ENCODE measurements around the gene ABCC6. TPM values are rescaled to one million over a fixed set of nuclear protein-coding genes. Genes with fewer than 3 reads are reported as not detected.

ABCC6 gene
- total and polyA plus RNA-seq, 2 donors (not counting 3 experiments of a cell fraction or from before 2014, with no cell fraction given): 0.07 to 0.84 TPM

DNA sequence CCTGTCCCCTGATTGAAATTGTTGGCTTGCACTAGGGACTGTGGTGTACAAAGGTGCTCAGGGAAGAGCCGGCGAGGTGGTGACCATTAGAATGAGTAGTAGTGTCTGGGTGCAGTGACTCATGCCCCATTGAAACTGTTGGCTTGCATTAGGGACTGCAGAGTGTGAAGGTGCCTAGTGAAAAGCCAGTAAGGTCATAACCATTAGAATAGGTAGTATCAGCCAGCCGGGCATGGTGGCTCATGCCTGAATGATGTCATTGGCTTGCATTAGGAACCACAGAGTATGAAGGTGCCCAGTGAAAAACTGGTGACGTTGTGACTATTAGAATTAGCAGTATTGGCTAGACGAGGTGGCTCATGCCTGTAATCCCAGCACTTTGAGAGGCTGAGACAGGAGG is 78.9 kb downstream of the ABCC6 start:
- Histone ChIP-seq H3K27ac (ENCODE audit: insufficient read depth, low read depth, low read length) (no peak overlapping the region), H3K79me2 (ENCODE audit: control insufficient read depth, insufficient read depth, low read length) (no peaks in the 10 kb centered on the region), H3K36me3 (ENCODE audit: control insufficient read depth in 2 of 2, extremely low read depth in 1 of 2, insufficient read depth in 2 of 2, low read length in 2 of 2) (peaks cover 7 to 20% of the 10 kb centered on the region in 2 experiments), H3K4me2 (ENCODE audit: insufficient read depth, low read length) (no peak overlapping the region), H2AFZ (ENCODE audit: low read depth, low read length) (no peak overlapping the region), H3K27me3 (ENCODE audit: control insufficient read depth in 2 of 2, insufficient read depth in 2 of 2, low read length in 2 of 2) (no peaks in the 10 kb centered on the region), H3K4me3 (replicated peaks in 1 of 3; ENCODE audit: insufficient read depth in 1 of 3, low read depth in 1 of 3, low read length in 3 of 3) (no peak overlapping the region), H3K9me3 (replicated peaks; ENCODE audit: control insufficient read depth, insufficient read depth, low read length) (no peaks in the 10 kb centered on the region), H3K4me1 (ENCODE audit: control insufficient read depth, extremely low read depth, insufficient read depth, low read length) (no peaks in the 10 kb centered on the region), H4K20me1 (replicated peaks; ENCODE audit: control insufficient read depth, extremely low read depth, insufficient read depth, low read length) (no peaks in the 10 kb centered on the region), H3K9me1 (replicated peaks; ENCODE audit: control insufficient read depth, extremely low read depth, insufficient read depth, low read length) (no peaks in the 10 kb centered on the region), H3K9ac (replicated peaks; ENCODE audit: extremely low read depth, insufficient read depth, low read length) (no peak overlapping the region)
- dilution Hi-C loops (cut with MboI; ENCODE audit: extremely low pct_ligation_motif_present, low sequenced_read_pairs) (no loop called here), intact Hi-C loops (cut with micrococcal nuclease) (no loop called here)
- DNase-seq (ENCODE audit: low read depth, low spot score) (no peak), FAIRE-seq (no peak)
- BruUV-seq (replicated peaks): no TSS peak
- no peak for TF ChIP-seq FOS (IDR thresholded peaks at IDR 0.05; ENCODE audit: borderline replicate concordance, insufficient read depth, low read length)
- no peak for TF ChIP-seq JUN (IDR thresholded peaks at IDR 0.05; ENCODE audit: borderline replicate concordance, insufficient read depth, insufficient read length, low read depth)
- ChIA-PET CTCF (no interaction called here), POLR2A (no interaction called here)

DNA sequence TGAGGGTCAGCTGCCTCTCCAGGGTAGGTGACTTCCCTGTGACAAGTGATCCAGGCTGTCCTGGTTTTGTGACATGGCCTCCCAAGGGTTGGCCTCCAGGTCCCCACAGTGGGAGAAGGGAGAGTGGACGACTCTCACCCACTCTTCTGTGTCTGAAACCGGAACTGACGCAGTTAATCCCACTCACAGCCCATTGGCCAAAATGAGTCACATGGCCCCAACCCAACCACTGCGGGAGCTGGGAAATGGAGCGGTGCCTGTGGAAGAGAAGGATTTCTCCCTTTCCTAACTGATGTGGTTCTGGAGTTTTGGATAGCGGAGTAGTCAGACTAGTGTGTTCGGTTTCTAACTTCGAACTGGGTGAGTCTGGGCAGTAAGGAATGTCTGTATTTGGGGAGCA is 79.4 kb downstream of the ABCC6 start:
- DNase-seq (ENCODE audit: low read depth, low spot score): no peak
- Histone ChIP-seq H3K27me3 (ENCODE audit: control insufficient read depth in 2 of 2, insufficient read depth in 2 of 2, low read length in 2 of 2) (no peaks in the 10 kb centered on the region), H3K36me3 (ENCODE audit: control insufficient read depth in 2 of 2, extremely low read depth in 1 of 2, insufficient read depth in 2 of 2, low read length in 2 of 2) (peaks cover 7 to 23% of the 10 kb centered on the region in 2 experiments), H4K20me1 (replicated peaks; ENCODE audit: control insufficient read depth, extremely low read depth, insufficient read depth, low read length) (no peaks in the 10 kb centered on the region), H3K79me2 (ENCODE audit: control insufficient read depth, insufficient read depth, low read length) (no peaks in the 10 kb centered on the region), H3K4me3 (replicated peaks in 1 of 3; ENCODE audit: insufficient read depth in 1 of 3, low read depth in 1 of 3, low read length in 3 of 3) (no peak overlapping the region), H3K9ac (replicated peaks; ENCODE audit: extremely low read depth, insufficient read depth, low read length) (no peak overlapping the region), H3K4me2 (ENCODE audit: insufficient read depth, low read length) (no peak overlapping the region), H2AFZ (ENCODE audit: low read depth, low read length) (no peak overlapping the region), H3K9me3 (replicated peaks; ENCODE audit: control insufficient read depth, insufficient read depth, low read length) (no peaks in the 10 kb centered on the region), H3K27ac (ENCODE audit: insufficient read depth, low read depth, low read length) (no peak overlapping the region), H3K4me1 (ENCODE audit: control insufficient read depth, extremely low read depth, insufficient read depth, low read length) (no peaks in the 10 kb centered on the region), H3K9me1 (replicated peaks; ENCODE audit: control insufficient read depth, extremely low read depth, insufficient read depth, low read length) (no peaks in the 10 kb centered on the region)
- ChIA-PET CTCF (interaction anchor here (1.1 kb wide), 1 partner anchor 23 kb away, joined by 3 read pairs; no protein-coding TSS in a partner anchor), POLR2A (no interaction called here)
- FAIRE-seq: no peak
- intact Hi-C loops (cut with micrococcal nuclease) (no loop called here), dilution Hi-C loops (cut with MboI; ENCODE audit: extremely low pct_ligation_motif_present, low sequenced_read_pairs) (no loop called here)
- no TSS peak for BruUV-seq (replicated peaks)
- TF ChIP-seq EZH2 (IDR thresholded peaks at IDR 0.05; ENCODE audit: borderline replicate concordance, low read depth, low read length, severe bottlenecking) (no peak), GATA2 (IDR thresholded peaks at IDR 0.05; ENCODE audit: insufficient read depth, insufficient read length, low read depth, low read length) (no peak), MYC (IDR thresholded peaks at IDR 0.05; ENCODE audit: low read depth, low read length) (no peak), FOS (IDR thresholded peaks at IDR 0.05; ENCODE audit: borderline replicate concordance, insufficient read depth, low read length) (no peak), JUN (IDR thresholded peaks at IDR 0.05; ENCODE audit: borderline replicate concordance, insufficient read depth, insufficient read length, low read depth) (no peak), POLR2AphosphoS5 (IDR thresholded peaks at IDR 0.05; ENCODE audit: insufficient read depth, low read depth, low read length) (no peak), POLR2A (IDR thresholded peaks at IDR 0.05; ENCODE audit: low read depth, low read length) (no peak)
- TF ChIP-seq, protein P1, sequence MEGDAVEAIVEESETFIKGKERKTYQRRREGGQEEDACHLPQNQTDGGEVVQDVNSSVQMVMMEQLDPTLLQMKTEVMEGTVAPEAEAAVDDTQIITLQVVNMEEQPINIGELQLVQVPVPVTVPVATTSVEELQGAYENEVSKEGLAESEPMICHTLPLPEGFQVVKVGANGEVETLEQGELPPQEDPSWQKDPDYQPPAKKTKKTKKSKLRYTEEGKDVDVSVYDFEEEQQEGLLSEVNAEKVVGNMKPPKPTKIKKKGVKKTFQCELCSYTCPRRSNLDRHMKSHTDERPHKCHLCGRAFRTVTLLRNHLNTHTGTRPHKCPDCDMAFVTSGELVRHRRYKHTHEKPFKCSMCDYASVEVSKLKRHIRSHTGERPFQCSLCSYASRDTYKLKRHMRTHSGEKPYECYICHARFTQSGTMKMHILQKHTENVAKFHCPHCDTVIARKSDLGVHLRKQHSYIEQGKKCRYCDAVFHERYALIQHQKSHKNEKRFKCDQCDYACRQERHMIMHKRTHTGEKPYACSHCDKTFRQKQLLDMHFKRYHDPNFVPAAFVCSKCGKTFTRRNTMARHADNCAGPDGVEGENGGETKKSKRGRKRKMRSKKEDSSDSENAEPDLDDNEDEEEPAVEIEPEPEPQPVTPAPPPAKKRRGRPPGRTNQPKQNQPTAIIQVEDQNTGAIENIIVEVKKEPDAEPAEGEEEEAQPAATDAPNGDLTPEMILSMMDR (IDR thresholded peaks at IDR 0.05; ENCODE audit: extremely low read depth in 1 of 2, insufficient read depth in 1 of 2, low read depth in 1 of 2, low read length in 2 of 2): no peak
- TF ChIP-seq, protein P2, sequence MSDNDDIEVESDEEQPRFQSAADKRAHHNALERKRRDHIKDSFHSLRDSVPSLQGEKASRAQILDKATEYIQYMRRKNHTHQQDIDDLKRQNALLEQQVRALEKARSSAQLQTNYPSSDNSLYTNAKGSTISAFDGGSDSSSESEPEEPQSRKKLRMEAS (IDR thresholded peaks at IDR 0.05; ENCODE audit: insufficient read depth, insufficient read length): no peak

All from endothelial cell of umbilical vein (primary cell).